Measurements from ENCODE around the gene P2RY14. TPM values are rescaled to one million over a fixed set of nuclear protein-coding genes. Genes with fewer than 3 reads are reported as not detected.

Gene P2RY14
- total and polyA plus RNA-seq, 4 donors = 0.97 to 2.8 (median 1.4) TPM

GRCh38 chr3:151198849-151199248, 79.5 kb downstream of the P2RY14 start:
- no peak overlapping the region for H3K4me3 ChIP-seq (ENCODE audit: low read length in 2 of 2)
- 97 to 98% methylated on average over 5 of the region's 5 CpGs for WGBS, 2 donors
- ATAC-seq (ENCODE audit: low FRiP score) = no peak
- H3K36me3 ChIP-seq (ENCODE audit: control insufficient read depth in 1 of 2, insufficient read depth in 2 of 2, low read length in 1 of 2) = no peaks in the 10 kb centered on the region
- DNase-seq = no peak
- no peaks in the 10 kb centered on the region for H3K4me1 ChIP-seq (ENCODE audit: control insufficient read depth in 1 of 2, insufficient read depth in 2 of 2, low read length in 2 of 2)
- intact Hi-C loops (cut with DNase I) = no loop called here
- no peaks in the 10 kb centered on the region for H3K9me3 ChIP-seq (ENCODE audit: control insufficient read depth, low read length)
- no peaks in the 10 kb centered on the region for H3K27me3 ChIP-seq (ENCODE audit: control insufficient read depth in 1 of 2, insufficient read depth in 2 of 2, low read length in 1 of 2)
- no peak overlapping the region for H3K27ac ChIP-seq (ENCODE audit: low read depth in 1 of 2, low read length in 2 of 2)

GRCh38 chr3:151197981-151198767, 80.2 kb downstream of the P2RY14 start:
- H3K27ac ChIP-seq (ENCODE audit: low read depth in 1 of 2, low read length in 2 of 2) = no peak overlapping the region
- H3K9me3 ChIP-seq (ENCODE audit: control insufficient read depth, low read length) = no peaks in the 10 kb centered on the region
- intact Hi-C loops (cut with DNase I) = no loop called here
- no peak for ATAC-seq (ENCODE audit: low FRiP score)
- no peak for DNase-seq
- no peak overlapping the region for H3K4me3 ChIP-seq (ENCODE audit: low read length in 2 of 2)
- H3K36me3 ChIP-seq (ENCODE audit: control insufficient read depth in 1 of 2, insufficient read depth in 2 of 2, low read length in 1 of 2) = no peaks in the 10 kb centered on the region
- H3K4me1 ChIP-seq (ENCODE audit: control insufficient read depth in 1 of 2, insufficient read depth in 2 of 2, low read length in 2 of 2) = no peaks in the 10 kb centered on the region
- 72 to 79% methylated on average over 6 of the region's 6 CpGs for WGBS, 2 donors
- H3K27me3 ChIP-seq (ENCODE audit: control insufficient read depth in 1 of 2, insufficient read depth in 2 of 2, low read length in 1 of 2) = no peaks in the 10 kb centered on the region

GRCh38 chr3:151197228-151197627, 81.1 kb downstream of the P2RY14 start:
- ATAC-seq (ENCODE audit: low FRiP score) (no peak), DNase-seq (no peak)
- intact Hi-C loops (cut with DNase I) = no loop called here
- H3K9me3 ChIP-seq (ENCODE audit: control insufficient read depth, low read length) = no peaks in the 10 kb centered on the region
- 98% methylated on average over 8 of the region's 8 CpGs for WGBS, 2 donors
- H3K4me1 ChIP-seq (ENCODE audit: control insufficient read depth in 1 of 2, insufficient read depth in 2 of 2, low read length in 2 of 2) = no peaks in the 10 kb centered on the region
- no peaks in the 10 kb centered on the region for H3K36me3 ChIP-seq (ENCODE audit: control insufficient read depth in 1 of 2, insufficient read depth in 2 of 2, low read length in 1 of 2)
- H3K4me3 ChIP-seq (ENCODE audit: low read length in 2 of 2) = no peak overlapping the region
- H3K27me3 ChIP-seq (ENCODE audit: control insufficient read depth in 1 of 2, insufficient read depth in 2 of 2, low read length in 1 of 2) = no peaks in the 10 kb centered on the region
- H3K27ac ChIP-seq (ENCODE audit: low read depth in 1 of 2, low read length in 2 of 2) = no peak overlapping the region

GRCh38 chr3:151196434-151196833, 81.9 kb downstream of the P2RY14 start:
- Histone ChIP-seq H3K27me3 (ENCODE audit: control insufficient read depth in 1 of 2, insufficient read depth in 2 of 2, low read length in 1 of 2) (no peaks in the 10 kb centered on the region), H3K27ac (ENCODE audit: low read depth in 1 of 2, low read length in 2 of 2) (no peak overlapping the region), H3K36me3 (ENCODE audit: control insufficient read depth in 1 of 2, insufficient read depth in 2 of 2, low read length in 1 of 2) (no peaks in the 10 kb centered on the region), H3K4me3 (ENCODE audit: low read length in 2 of 2) (no peak overlapping the region), H3K9me3 (ENCODE audit: control insufficient read depth, low read length) (no peaks in the 10 kb centered on the region), H3K4me1 (ENCODE audit: control insufficient read depth in 1 of 2, insufficient read depth in 2 of 2, low read length in 2 of 2) (no peaks in the 10 kb centered on the region)
- ATAC-seq (ENCODE audit: low FRiP score) = no peak
- DNase-seq = no peak
- intact Hi-C loops (cut with DNase I) = no loop called here

GRCh38 chr3:151195826-151196225, 82.5 kb downstream of the P2RY14 start:
- DNase-seq = no peak
- no peaks in the 10 kb centered on the region for H3K27me3 ChIP-seq (ENCODE audit: control insufficient read depth in 1 of 2, insufficient read depth in 2 of 2, low read length in 1 of 2)
- H3K4me3 ChIP-seq (ENCODE audit: low read length in 2 of 2) = no peak overlapping the region
- H3K4me1 ChIP-seq (ENCODE audit: control insufficient read depth in 1 of 2, insufficient read depth in 2 of 2, low read length in 2 of 2) = no peaks in the 10 kb centered on the region
- no peaks in the 10 kb centered on the region for H3K9me3 ChIP-seq (ENCODE audit: control insufficient read depth, low read length)
- ATAC-seq (ENCODE audit: low FRiP score) = no peak
- no peaks in the 10 kb centered on the region for H3K36me3 ChIP-seq (ENCODE audit: control insufficient read depth in 1 of 2, insufficient read depth in 2 of 2, low read length in 1 of 2)
- intact Hi-C loops (cut with DNase I) = no loop called here
- 86 to 94% methylated on average over 1 of the region's 1 CpG for WGBS, 2 donors
- H3K27ac ChIP-seq (ENCODE audit: low read depth in 1 of 2, low read length in 2 of 2) = no peak overlapping the region

GRCh38 chr3:151192545-151192944, 85.8 kb downstream of the P2RY14 start:
- DNase-seq (no peak), ATAC-seq (ENCODE audit: low FRiP score) (no peak)
- no peaks in the 10 kb centered on the region for H3K27me3 ChIP-seq (ENCODE audit: control insufficient read depth in 1 of 2, insufficient read depth in 2 of 2, low read length in 1 of 2)
- intact Hi-C loops (cut with DNase I) = no loop called here
- no peaks in the 10 kb centered on the region for H3K4me1 ChIP-seq (ENCODE audit: control insufficient read depth in 1 of 2, insufficient read depth in 2 of 2, low read length in 2 of 2)
- H3K9me3 ChIP-seq (ENCODE audit: control insufficient read depth, low read length) = no peaks in the 10 kb centered on the region
- H3K27ac ChIP-seq (ENCODE audit: low read depth in 1 of 2, low read length in 2 of 2) = no peak overlapping the region
- H3K4me3 ChIP-seq (ENCODE audit: low read length in 2 of 2) = no peak overlapping the region
- WGBS, 2 donors = 97% methylated on average over 6 of the region's 6 CpGs
- no peaks in the 10 kb centered on the region for H3K36me3 ChIP-seq (ENCODE audit: control insufficient read depth in 1 of 2, insufficient read depth in 2 of 2, low read length in 1 of 2)

- intact Hi-C loops (cut with DNase I) = no loop called here
- 89 to 90% methylated on average over 1 of the region's 1 CpG for WGBS, 2 donors
- Histone ChIP-seq H3K9me3 (ENCODE audit: control insufficient read depth, low read length) (peaks cover 1% of the 10 kb centered on the region), H3K36me3 (ENCODE audit: control insufficient read depth in 1 of 2, insufficient read depth in 2 of 2, low read length in 1 of 2) (no peaks in the 10 kb centered on the region), H3K27me3 (ENCODE audit: control insufficient read depth in 1 of 2, insufficient read depth in 2 of 2, low read length in 1 of 2) (no peaks in the 10 kb centered on the region), H3K27ac (ENCODE audit: low read depth in 1 of 2, low read length in 2 of 2) (no peak overlapping the region), H3K4me1 (ENCODE audit: control insufficient read depth in 1 of 2, insufficient read depth in 2 of 2, low read length in 2 of 2) (no peaks in the 10 kb centered on the region), H3K4me3 (ENCODE audit: low read length in 2 of 2) (no peak overlapping the region)
- ATAC-seq (ENCODE audit: low FRiP score) (no peak), DNase-seq (no peak)
Measured at GRCh38 chr3:151191095-151191494, 87.2 kb downstream of the P2RY14 start.

GRCh38 chr3:151183265-151183671, 95.1 kb downstream of the P2RY14 start:
- H3K36me3 ChIP-seq (ENCODE audit: control insufficient read depth in 1 of 2, insufficient read depth in 2 of 2, low read length in 1 of 2) = no peaks in the 10 kb centered on the region
- H3K4me1 ChIP-seq (ENCODE audit: control insufficient read depth in 1 of 2, insufficient read depth in 2 of 2, low read length in 2 of 2) = no peaks in the 10 kb centered on the region
- H3K4me3 ChIP-seq (ENCODE audit: low read length in 2 of 2) = no peak overlapping the region
- intact Hi-C loops (cut with DNase I) = no loop called here
- H3K9me3 ChIP-seq (ENCODE audit: control insufficient read depth, low read length) = peaks cover 1% of the 10 kb centered on the region
- DNase-seq (no peak), ATAC-seq (ENCODE audit: low FRiP score) (no peak)
- 84 to 85% methylated on average over 5 of the region's 5 CpGs for WGBS, 2 donors
- no peaks in the 10 kb centered on the region for H3K27me3 ChIP-seq (ENCODE audit: control insufficient read depth in 1 of 2, insufficient read depth in 2 of 2, low read length in 1 of 2)
- H3K27ac ChIP-seq (ENCODE audit: low read depth in 1 of 2, low read length in 2 of 2) = no peak overlapping the region

GRCh38 chr3:151182349-151183079, 95.8 kb downstream of the P2RY14 start:
- Histone ChIP-seq H3K4me3 (ENCODE audit: low read length in 2 of 2) (no peak overlapping the region), H3K27ac (ENCODE audit: low read depth in 1 of 2, low read length in 2 of 2) (no peak overlapping the region), H3K27me3 (ENCODE audit: control insufficient read depth in 1 of 2, insufficient read depth in 2 of 2, low read length in 1 of 2) (no peaks in the 10 kb centered on the region), H3K9me3 (ENCODE audit: control insufficient read depth, low read length) (peaks cover 1% of the 10 kb centered on the region), H3K36me3 (ENCODE audit: control insufficient read depth in 1 of 2, insufficient read depth in 2 of 2, low read length in 1 of 2) (no peaks in the 10 kb centered on the region), H3K4me1 (ENCODE audit: control insufficient read depth in 1 of 2, insufficient read depth in 2 of 2, low read length in 2 of 2) (no peaks in the 10 kb centered on the region)
- intact Hi-C loops (cut with DNase I) = no loop called here
- ATAC-seq (ENCODE audit: low FRiP score) (no peak), DNase-seq (no peak)
- WGBS, 2 donors = 57 to 62% methylated on average over 5 of the region's 5 CpGs
